Activated CD8-positive, alpha-beta memory T cell treated with anti-CD3 and anti-CD28 coated beads for 36 hours (primary cell): ENCODE results near the gene ZNF468. TPM values are rescaled to one million over a fixed set of nuclear protein-coding genes. Genes with fewer than 3 reads are reported as not detected.
"Not testable (repeated sequence)": the region's sequence is repeated elsewhere in the genome, so short reads cannot be mapped to it uniquely, and the experiment has no call there.

Experiments used
- CTCF ChIA-PET: fragments of 350-600 bp; sonication (Branson Sonifier 250); formaldehyde crosslinking; loops from one replicate; lab custom pipeline; 2021; ENCODE audit warnings: antibody characterized with exemption; lab: Charles Lee
- POLR2A ChIA-PET: fragments of 350-600 bp; sonication (Branson Sonifier 250); formaldehyde crosslinking; loops from one replicate; lab custom pipeline; 2021; ENCODE audit warnings: antibody characterized with exemption; lab: Charles Lee
- total RNA-seq, 2 experiments: library from RNA; stranded (reverse); gene quantifications; one replicate each; pipeline ENCODE4 v1.2.3, GENCODE V29; 2021

Gene ZNF468
- total RNA-seq, 2 experiments from 2014 or later: 9.9 to 10.0 TPM

GRCh38 chr19:52834289-52834688, 23.1 kb downstream of the ZNF468 start:
- CTCF ChIA-PET, POLR2A ChIA-PET: not testable (repeated sequence)

GRCh38 chr19:52833541-52833940, 23.9 kb downstream of the ZNF468 start:
- POLR2A ChIA-PET, CTCF ChIA-PET: not testable (repeated sequence)

- CTCF ChIA-PET, POLR2A ChIA-PET: not testable (repeated sequence)
Measured at GRCh38 chr19:52829866-52830265, 27.6 kb downstream of the ZNF468 start.

DNA sequence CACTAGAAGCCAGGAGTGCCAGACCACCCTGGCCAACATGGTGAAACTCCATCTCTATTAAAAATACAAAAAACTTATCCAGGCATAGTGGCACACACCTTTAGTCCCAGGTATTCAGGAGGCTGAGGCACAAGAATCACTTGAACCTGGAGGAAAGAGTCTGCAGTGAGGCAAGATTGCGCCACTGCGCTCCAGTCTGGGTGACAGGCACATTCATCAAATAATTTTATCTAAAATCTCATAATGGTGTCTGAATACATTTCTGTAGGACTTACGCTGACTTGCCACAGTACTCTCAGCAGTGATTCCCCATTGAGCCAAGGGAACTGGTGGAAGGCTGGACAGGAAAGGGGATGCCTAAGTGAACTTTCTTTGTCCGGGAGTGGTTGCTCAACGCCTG, 31.7 kb downstream of the ZNF468 start:
- POLR2A ChIA-PET: no interaction called here
- CTCF ChIA-PET: no interaction called here

DNA sequence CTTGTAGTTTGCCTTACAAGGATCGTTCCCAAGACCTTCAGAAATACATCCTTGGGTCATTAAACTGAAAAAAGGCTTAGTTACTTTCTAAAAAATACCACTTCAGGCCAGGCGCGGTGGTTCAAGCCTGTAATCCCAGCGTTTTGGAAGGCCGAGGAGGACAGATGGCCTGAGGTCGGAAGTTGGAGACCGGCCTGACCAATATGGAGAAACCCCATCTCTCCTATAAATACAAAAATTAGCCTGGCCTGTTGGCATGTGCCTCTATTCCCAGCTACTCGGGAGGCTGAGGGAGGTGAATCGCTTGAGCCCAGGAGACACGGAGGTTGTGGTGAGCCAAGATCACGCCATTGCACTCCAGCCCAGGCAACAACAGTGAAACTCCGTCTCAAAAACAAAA, 33.7 kb downstream of the ZNF468 start:
- POLR2A ChIA-PET: no interaction called here
- CTCF ChIA-PET: no interaction called here

GRCh38 chr19:52821204-52821960, 36.0 kb downstream of the ZNF468 start, which contains the start of gene ZNF28:
TSS of gene ZNF28 (minus strand) at chr19:52821633. CDS start at chr19:52817958, 3,675 bp downstream.
- CTCF ChIA-PET, POLR2A ChIA-PET: not testable (repeated sequence)

- POLR2A ChIA-PET: interaction anchor here (0.7 kb wide), 1 partner anchor 107 kb away, joined by 7 read pairs; no protein-coding TSS in a partner anchor
- CTCF ChIA-PET: not testable (repeated sequence)
Measured at GRCh38 chr19:52820472-52821203, 36.8 kb downstream of the ZNF468 start.

DNA sequence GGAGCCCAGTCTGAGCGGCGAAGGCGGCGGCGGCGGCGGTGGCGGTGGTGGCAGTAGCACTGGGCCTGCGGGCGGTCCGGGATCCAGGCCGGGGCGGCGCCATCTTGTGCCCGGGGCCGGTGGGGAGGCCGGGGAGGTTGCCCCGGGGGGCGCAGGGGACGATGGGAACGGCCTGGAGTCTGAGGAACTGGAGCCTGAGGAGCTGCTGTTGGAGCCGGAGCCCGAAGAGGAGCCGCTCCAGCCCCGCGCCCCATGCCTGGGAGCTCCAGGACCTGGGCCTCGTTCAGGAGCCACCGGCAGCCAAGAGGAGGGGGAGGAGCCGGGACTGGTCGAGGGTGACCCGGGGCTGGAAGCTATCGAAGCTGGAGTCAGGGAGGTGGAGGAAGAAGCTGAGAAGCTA, 47.6 kb downstream of the ZNF468 start:
- POLR2A ChIA-PET: no interaction called here
- CTCF ChIA-PET: no interaction called here

GRCh38 chr19:52799950-52800640, 57.3 kb downstream of the ZNF468 start:
- POLR2A ChIA-PET: not testable (repeated sequence)

GRCh38 chr19:52789440-52789839, 68.0 kb downstream of the ZNF468 start:
- POLR2A ChIA-PET: no interaction called here

More at GRCh38 chr19:52799950-52800640, 57.3 kb downstream of the ZNF468 start:
- CTCF ChIA-PET: not testable (repeated sequence)

More at GRCh38 chr19:52789440-52789839, 68.0 kb downstream of the ZNF468 start:
- CTCF ChIA-PET: no interaction called here

Other genes starting within 250 kb of the ZNF468 start
- gene ZNF83, start 219.3 kb downstream of the ZNF468 start, total RNA-seq: 10 to 100 TPM; 25.3 to 25.9 TPM
- gene ZNF611, start 122.6 kb downstream of the ZNF468 start, total RNA-seq: 10 to 100 TPM; 20.0 to 20.8 TPM
- gene ZNF600, start 70.8 kb downstream of the ZNF468 start, total RNA-seq: 10 to 100 TPM; 16.1 to 17.8 TPM
- 10 to 100 TPM; 13.9 to 15.4 TPM for gene ZNF28, start 36.0 kb downstream of the ZNF468 start, total RNA-seq
- 10 to 100 TPM; 11.2 to 13.3 TPM for gene ZNF320, start 40.0 kb upstream of the ZNF468 start, total RNA-seq
- gene ZNF888, start 65.8 kb upstream of the ZNF468 start, total RNA-seq: 1 to 10 TPM; 3.6 to 4.4 TPM
- gene ZNF816, start 105.3 kb upstream of the ZNF468 start, total RNA-seq: 10 to 100 TPM in 1 of 2 experiments, 1 to 10 TPM in 1; 9.0 to 10.0 TPM
- gene ERVV-1, start 156.3 kb upstream of the ZNF468 start, total RNA-seq: not detected
- not detected for gene ERVV-2, start 187.1 kb upstream of the ZNF468 start, total RNA-seq
- gene ZNF160, start 245.8 kb upstream of the ZNF468 start, total RNA-seq: 10 to 100 TPM; 21.9 to 22.8 TPM